Adrenal gland (tissue), 5 donors: ENCODE data around the gene WDR49.

ENCODE experiments used
- CTCF ChIP-seq, 6 experiments: fragments of 450-650 bp in 4 of 6; fragments of 200-600 bp in 2 of 6; sonication (generic) in 1 of 6; IDR thresholded peaks; 1 replicate in 5 of 6; 2 replicates in 1 of 6; pipeline versions ENCODE4 v1.5.1 to v1.8.0; 2016 to 2021; ENCODE audit warnings: antibody characterized with exemption in 6 of 6, mild to moderate bottlenecking in 2 of 6, moderate library complexity in 1 of 6
- POLR2A ChIP-seq, 2 donors: fragments of 450-650 bp; IDR thresholded peaks; one replicate each; pipeline ENCODE4 v1.6.1; 2017; ENCODE audit warnings: antibody characterized with exemption in 2 of 2, mild to moderate bottlenecking in 2 of 2, moderate library complexity in 1 of 2
- donor health status: DM: no; HTN: no; CAD: no.

GRCh38 chr3:167575000-167575600, 78.6 kb downstream of the WDR49 start:
- TF ChIP-seq CTCF (IDR thresholded peaks at IDR 0.05) (no peak), POLR2A (IDR thresholded peaks at IDR 0.05) (no peak)
